ENCODE data around the gene TNIK. TPM values are rescaled to one million over a fixed set of nuclear protein-coding genes. Genes with fewer than 3 reads are reported as not detected.

The TNIK gene
- total RNA-seq, 4 donors from 2014 or later = 1.5 to 20.3 (median 7.7) TPM

DNA sequence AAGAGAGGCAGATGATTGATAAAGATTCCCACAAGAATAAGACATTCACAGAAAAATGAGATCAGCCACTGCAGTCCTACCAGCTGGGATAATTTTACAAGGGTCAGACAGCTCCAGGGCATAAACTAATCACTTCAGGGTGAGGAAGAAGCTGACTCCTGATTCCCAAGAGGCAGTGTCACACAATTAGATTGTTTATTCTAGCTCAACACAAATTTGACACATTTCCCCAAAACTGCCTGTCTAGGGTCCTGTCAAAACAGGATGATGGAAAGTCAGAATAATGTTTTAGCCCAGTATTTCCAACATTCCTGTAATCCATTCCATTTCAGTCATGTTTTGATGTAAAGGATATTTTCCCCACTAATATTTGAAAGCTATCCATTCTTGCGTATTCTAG lies 110.8 kb downstream of the TNIK start:
- Histone ChIP-seq H3K9me3 (no peaks in the 10 kb centered on the region), H3K27ac (no peak overlapping the region), H3K4me1 (no peaks in the 10 kb centered on the region), H3K4me3 (no peak overlapping the region), H3K36me3 (no peaks in the 10 kb centered on the region), H3K27me3 (no peaks in the 10 kb centered on the region)
- intact Hi-C loops (cut with DNase I; ENCODE audit: low total_unique reads) = no loop called here
- TF ChIP-seq, protein P1, sequence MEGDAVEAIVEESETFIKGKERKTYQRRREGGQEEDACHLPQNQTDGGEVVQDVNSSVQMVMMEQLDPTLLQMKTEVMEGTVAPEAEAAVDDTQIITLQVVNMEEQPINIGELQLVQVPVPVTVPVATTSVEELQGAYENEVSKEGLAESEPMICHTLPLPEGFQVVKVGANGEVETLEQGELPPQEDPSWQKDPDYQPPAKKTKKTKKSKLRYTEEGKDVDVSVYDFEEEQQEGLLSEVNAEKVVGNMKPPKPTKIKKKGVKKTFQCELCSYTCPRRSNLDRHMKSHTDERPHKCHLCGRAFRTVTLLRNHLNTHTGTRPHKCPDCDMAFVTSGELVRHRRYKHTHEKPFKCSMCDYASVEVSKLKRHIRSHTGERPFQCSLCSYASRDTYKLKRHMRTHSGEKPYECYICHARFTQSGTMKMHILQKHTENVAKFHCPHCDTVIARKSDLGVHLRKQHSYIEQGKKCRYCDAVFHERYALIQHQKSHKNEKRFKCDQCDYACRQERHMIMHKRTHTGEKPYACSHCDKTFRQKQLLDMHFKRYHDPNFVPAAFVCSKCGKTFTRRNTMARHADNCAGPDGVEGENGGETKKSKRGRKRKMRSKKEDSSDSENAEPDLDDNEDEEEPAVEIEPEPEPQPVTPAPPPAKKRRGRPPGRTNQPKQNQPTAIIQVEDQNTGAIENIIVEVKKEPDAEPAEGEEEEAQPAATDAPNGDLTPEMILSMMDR (IDR thresholded peaks at IDR 0.05) = no peak
- no peak for TF ChIP-seq POLR2A (IDR thresholded peaks at IDR 0.05)
- no peak for DNase-seq

DNA sequence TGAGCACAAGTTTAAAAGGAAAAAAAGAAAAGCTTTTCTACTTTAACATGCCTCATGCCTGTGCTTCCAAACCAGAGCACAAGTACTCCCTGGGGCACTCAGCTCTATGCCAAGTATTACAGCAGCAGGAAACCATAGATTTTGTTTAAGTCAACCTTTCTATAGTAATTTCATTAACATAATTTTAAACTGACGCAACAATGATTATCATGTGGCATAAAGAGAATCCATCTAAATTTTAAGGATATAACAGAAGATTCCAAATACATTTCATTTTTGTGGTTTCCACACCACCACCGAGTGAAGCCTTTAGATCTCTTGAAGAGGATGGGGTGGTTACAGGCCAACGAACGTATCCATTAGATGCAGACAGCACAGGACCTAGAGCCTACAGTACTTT lies 112.1 kb downstream of the TNIK start:
- Histone ChIP-seq H3K4me3 (no peak overlapping the region), H3K27me3 (no peaks in the 10 kb centered on the region), H3K9me3 (no peaks in the 10 kb centered on the region), H3K4me1 (no peaks in the 10 kb centered on the region), H3K36me3 (no peaks in the 10 kb centered on the region), H3K27ac (no peak overlapping the region)
- TF ChIP-seq POLR2A (IDR thresholded peaks at IDR 0.05) = no peak
- TF ChIP-seq, protein P1 (IDR thresholded peaks at IDR 0.05) = no peak
- DNase-seq = no peak
- intact Hi-C loops (cut with DNase I; ENCODE audit: low total_unique reads) = no loop called here

DNA sequence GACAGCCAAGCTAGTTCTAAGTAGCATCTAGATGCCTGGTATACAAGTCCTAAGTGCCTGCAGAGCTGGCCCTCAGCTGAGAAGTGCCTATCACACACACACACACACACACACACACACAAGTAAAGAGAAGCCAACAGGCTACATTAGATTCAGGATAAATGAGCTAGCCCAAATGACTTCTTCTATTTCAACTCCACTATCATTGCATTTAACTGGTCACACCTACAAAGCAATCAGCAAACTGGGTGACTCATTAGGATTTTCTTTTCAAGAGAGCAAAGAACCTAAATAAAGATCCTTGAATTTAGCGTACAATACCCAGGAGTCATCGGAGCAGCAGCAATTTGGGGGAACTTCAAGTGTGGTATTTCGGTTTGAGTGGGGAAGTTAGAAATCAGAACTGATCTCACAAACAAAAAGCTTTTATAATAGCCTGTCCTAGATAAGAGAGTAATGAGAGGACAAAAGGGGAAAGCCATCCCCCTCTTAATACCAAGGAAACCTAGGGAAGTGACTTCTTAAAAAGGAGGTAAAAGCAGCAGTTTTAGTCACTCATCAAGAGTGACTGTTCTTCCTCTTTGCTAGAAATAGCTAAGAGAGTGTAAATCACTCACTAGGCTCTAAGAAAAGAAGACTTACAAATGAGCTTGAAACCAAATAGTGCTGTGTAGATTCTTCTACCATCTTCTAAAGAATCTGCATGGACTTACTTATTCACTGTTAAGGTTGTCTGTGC lies 112.7 kb downstream of the TNIK start:
- Histone ChIP-seq H3K27ac (no peak overlapping the region), H3K36me3 (no peaks in the 10 kb centered on the region), H3K4me1 (no peaks in the 10 kb centered on the region), H3K27me3 (no peaks in the 10 kb centered on the region), H3K4me3 (no peak overlapping the region), H3K9me3 (no peaks in the 10 kb centered on the region)
- TF ChIP-seq, protein P1 (IDR thresholded peaks at IDR 0.05) = no peak
- TF ChIP-seq POLR2A (IDR thresholded peaks at IDR 0.05) = no peak
- intact Hi-C loops (cut with DNase I; ENCODE audit: low total_unique reads) = no loop called here
- no peak for DNase-seq

DNA sequence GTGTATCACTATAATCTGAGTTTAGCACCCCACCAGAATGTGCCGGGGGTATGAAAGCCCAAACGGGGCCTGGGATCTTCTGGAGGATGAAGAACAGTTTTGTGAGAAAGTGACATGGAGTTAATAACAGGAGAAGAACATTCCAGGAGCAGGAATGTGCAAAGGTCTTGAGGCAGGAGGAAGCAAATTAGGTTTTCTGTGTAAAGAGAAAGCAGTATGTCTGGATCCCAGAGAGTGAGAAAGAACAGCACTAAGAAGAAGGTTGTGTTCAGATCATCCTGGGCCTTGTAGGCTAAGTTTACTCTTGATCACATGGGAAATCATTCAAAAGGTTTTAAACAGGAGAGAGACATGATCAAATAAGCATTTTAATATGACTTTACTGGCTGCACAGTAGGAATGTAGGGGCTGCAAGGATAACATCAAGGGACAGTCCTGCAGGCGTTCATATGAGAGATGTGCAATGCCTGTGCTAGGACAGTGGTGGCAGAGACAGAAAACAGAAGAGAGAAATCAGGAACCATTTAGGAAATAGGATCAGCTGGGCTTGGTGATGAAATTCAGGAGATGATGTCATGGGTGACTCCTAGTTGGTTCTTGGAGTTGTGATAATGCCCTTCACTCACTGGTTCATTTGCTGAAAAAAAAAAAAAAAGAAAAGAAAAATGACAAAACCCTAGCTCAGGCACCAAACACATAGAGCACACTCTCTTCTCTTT lies 113.5 kb downstream of the TNIK start:
- intact Hi-C loops (cut with DNase I; ENCODE audit: low total_unique reads) = no loop called here
- H3K36me3 ChIP-seq = no peaks in the 10 kb centered on the region
- TF ChIP-seq, protein P1 (IDR thresholded peaks at IDR 0.05) = no peak
- TF ChIP-seq POLR2A (IDR thresholded peaks at IDR 0.05) = no peak
- no peaks in the 10 kb centered on the region for H3K9me3 ChIP-seq
- no peaks in the 10 kb centered on the region for H3K27me3 ChIP-seq
- H3K4me3 ChIP-seq = no peak overlapping the region
- DNase-seq = no peak
- H3K4me1 ChIP-seq = no peaks in the 10 kb centered on the region
- H3K27ac ChIP-seq = no peak overlapping the region

DNA sequence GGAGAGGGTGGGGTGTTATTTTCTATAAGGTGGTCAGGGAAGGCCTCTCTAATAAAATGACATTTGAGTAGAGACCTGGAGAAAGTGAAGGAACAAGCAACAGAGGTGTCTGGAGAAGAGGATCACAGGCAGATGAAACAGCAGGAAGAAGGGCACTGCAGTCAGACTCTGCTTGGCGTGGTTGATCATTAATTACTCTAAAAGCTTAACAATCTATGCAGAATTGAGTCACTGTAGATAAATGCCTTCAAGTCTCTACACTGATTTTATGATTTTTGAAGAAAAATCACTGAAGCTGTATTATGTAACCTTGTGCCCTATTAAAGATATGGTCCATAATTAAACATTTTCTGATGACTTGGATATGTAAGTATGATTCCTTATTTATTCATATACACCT lies 114.2 kb downstream of the TNIK start:
- no peak for TF ChIP-seq POLR2A (IDR thresholded peaks at IDR 0.05)
- TF ChIP-seq, protein P1 (IDR thresholded peaks at IDR 0.05) = no peak
- intact Hi-C loops (cut with DNase I; ENCODE audit: low total_unique reads) = no loop called here
- no peak overlapping the region for H3K4me3 ChIP-seq
- H3K36me3 ChIP-seq = no peaks in the 10 kb centered on the region
- no peaks in the 10 kb centered on the region for H3K9me3 ChIP-seq
- no peaks in the 10 kb centered on the region for H3K4me1 ChIP-seq
- DNase-seq = no peak
- H3K27me3 ChIP-seq = no peaks in the 10 kb centered on the region
- H3K27ac ChIP-seq = no peak overlapping the region

Measured in uterus (tissue), 4 donors.